ENCODE data around the gene JPT2. TPM values are rescaled to one million over a fixed set of nuclear protein-coding genes. Genes with fewer than 3 reads are reported as not detected.
A peak's percentile ranks its signal among the peaks of the same experiment; 100 is the strongest.

The JPT2 gene
- polyA plus RNA-seq, 2 of the 4 experiments (the other 2 are of a cell fraction) = 97.6 to 139 TPM

GRCh38 chr16:1691956-1692355 is 13.9 kb downstream of the JPT2 start (continued):
- TF ChIP-seq MYC (IDR thresholded peaks at IDR 0.05; ENCODE audit: borderline replicate concordance, low read length) (0 out of 2 replicates have a peak, but pooled peaks have one; percentile 23), RARB (CRISPR knock-in tag; IDR thresholded peaks at IDR 0.05) (no peak), TP53 (CRISPR knock-in tag; IDR thresholded peaks at IDR 0.05) (no peak; the same call in 1 of the 2 replicates), HOXB5 (CRISPR knock-in tag; IDR thresholded peaks at IDR 0.05) (no peak), MAX (IDR thresholded peaks at IDR 0.05) (peak; percentile 89), JUNB (IDR thresholded peaks at IDR 0.05) (peak; percentile 80), NPAS2 (CRISPR knock-in tag; IDR thresholded peaks at IDR 0.05; ENCODE audit: borderline replicate concordance) (no peak), HDAC2 (IDR thresholded peaks at IDR 0.05) (no peak), ELK1 (IDR thresholded peaks at IDR 0.05; ENCODE audit: low read depth, low read length) (no peak), ZFP36 (IDR thresholded peaks at IDR 0.05; ENCODE audit: borderline replicate concordance, partially characterized antibody) (no peak), CHD2 (IDR thresholded peaks at IDR 0.05; ENCODE audit: low read length, partially characterized antibody) (no peak), SREBF2 (IDR thresholded peaks at IDR 0.05) (no peak), HOXA7 (CRISPR knock-in tag; IDR thresholded peaks at IDR 0.05) (no peak), ZSCAN20 (CRISPR knock-in tag; IDR thresholded peaks at IDR 0.05) (no peak), HMGXB4 (CRISPR knock-in tag; IDR thresholded peaks at IDR 0.05; ENCODE audit: borderline replicate concordance) (no peak), CEBPB (IDR thresholded peaks at IDR 0.05) (0 out of 4 replicates have a peak, but pooled peaks of 1 of the 2 experiments have one; percentile 3), CBX8 (IDR thresholded peaks at IDR 0.05) (no peak), POLR2A (IDR thresholded peaks at IDR 0.05; ENCODE audit: low read length) (no peak), TFCP2L1 (CRISPR knock-in tag; IDR thresholded peaks at IDR 0.05) (no peak), CBX2 (IDR thresholded peaks at IDR 0.05; ENCODE audit: borderline replicate concordance, low read depth) (no peak), ZNF302 (CRISPR knock-in tag; IDR thresholded peaks at IDR 0.05) (no peak), RCOR1 (IDR thresholded peaks at IDR 0.05; ENCODE audit: low read depth, low read length) (no peak), RFX5 (IDR thresholded peaks at IDR 0.05) (no peak), MAZ (IDR thresholded peaks at IDR 0.05; ENCODE audit: borderline replicate concordance, low read depth, low read length) (no peak), FOXS1 (CRISPR knock-in tag; IDR thresholded peaks at IDR 0.05) (no peak), HES2 (IDR thresholded peaks at IDR 0.05) (no peak)

- WGBS (ENCODE audit: missing lambda C conversion rate) = 90% methylated on average over 5 of the region's 5 CpGs
- H3K4me3 ChIP-seq = no peak overlapping the region
- no peak for ATAC-seq
- CTCF ChIA-PET = interaction anchor here (1.1 to 1.8 kb wide), 3 partner anchors 9 to 68 kb away, joined by 3 to 15 read pairs (median 3); partner anchors contain the start of gene MAPK8IP3
- no peak overlapping the region for H3K4me2 ChIP-seq
- H3K9me3 ChIP-seq = no peaks in the 10 kb centered on the region
- no peak overlapping the region for H3K27ac ChIP-seq
- H3K4me1 ChIP-seq = peaks cover 12% of the 10 kb centered on the region
- peak in 1 of 2 experiments; percentile 33 for DNase-seq (ENCODE audit: low read depth in 1 of 2, low spot score in 1 of 2)
- POLR2A ChIA-PET = no interaction called here
- FAIRE-seq = no peak
- TF ChIP-seq FOSL2 (IDR thresholded peaks at IDR 0.05) (no peak), FOSL2 (CRISPR knock-in tag; IDR thresholded peaks at IDR 0.05) (peak; percentile 43; the same call in 1 of the 2 replicates), HDAC2 (IDR thresholded peaks at IDR 0.05) (no peak), CHD2 (IDR thresholded peaks at IDR 0.05; ENCODE audit: low read length, partially characterized antibody) (no peak), EHF (CRISPR knock-in tag; IDR thresholded peaks at IDR 0.05) (no peak)
Measured at GRCh38 chr16:1696863-1697262, 18.8 kb downstream of the JPT2 start.
